Transverse colon (tissue), 4 donors: Measurements from ENCODE around the gene RNF187.

Experiments used
- EP300 ChIP-seq: sonication (generic); formaldehyde crosslinking; IDR thresholded peaks from one replicate; pipeline ENCODE4 v1.6.1; 2017; ENCODE audit warnings: antibody characterized with exemption, low read depth
- POLR2A ChIP-seq: fragments of 450-650 bp; IDR thresholded peaks from one replicate; pipeline ENCODE4 v1.6.1; 2016; ENCODE audit warnings: antibody characterized with exemption, mild to moderate bottlenecking, moderate library complexity
- POLR2AphosphoS5 ChIP-seq, 3 donors: sonication (generic); formaldehyde crosslinking; IDR thresholded peaks; one replicate each; pipeline ENCODE4 v1.6.1; 2016; ENCODE audit warnings: antibody characterized with exemption in 3 of 3
- TF ChIP-seq, protein P1 (sequence below), 5 experiments: fragments of 200-600 bp in 3 of 5; fragments of 450-650 bp in 2 of 5; sonication (generic) in 3 of 5; IDR thresholded peaks; 1 replicate in 2 of 5; 2 replicates in 3 of 5; pipeline ENCODE4 v1.5.1; 2016 to 2017; ENCODE audit warnings: antibody characterized with exemption in 5 of 5, inconsistent platforms in 3 of 5, mild to moderate bottlenecking in 2 of 5, moderate library complexity in 1 of 5

DNA sequence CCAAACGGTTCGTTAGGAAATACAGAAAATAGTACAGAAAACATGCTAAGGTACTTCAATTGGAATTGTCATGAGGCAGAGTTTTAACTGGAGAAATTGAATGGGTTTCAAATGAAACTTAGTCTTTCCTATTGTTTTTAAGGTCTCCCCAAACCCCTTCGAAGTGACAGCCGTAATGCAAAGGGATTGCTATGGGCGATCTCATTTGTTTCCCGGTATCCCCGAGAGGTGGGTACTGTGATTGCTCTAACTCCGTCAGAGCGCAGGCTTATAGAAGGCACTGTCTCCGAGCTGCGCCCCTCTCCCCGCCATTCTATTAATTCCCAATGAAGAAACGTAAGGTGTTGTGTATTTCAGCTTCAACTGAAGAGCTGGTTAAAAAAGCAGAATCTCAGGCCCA is 22.0 kb upstream of the RNF187 start:
- TF ChIP-seq POLR2A (no peak), EP300 (no peak), POLR2AphosphoS5 (IDR thresholded peaks at IDR 0.05) (no peak)
- TF ChIP-seq, protein P1, sequence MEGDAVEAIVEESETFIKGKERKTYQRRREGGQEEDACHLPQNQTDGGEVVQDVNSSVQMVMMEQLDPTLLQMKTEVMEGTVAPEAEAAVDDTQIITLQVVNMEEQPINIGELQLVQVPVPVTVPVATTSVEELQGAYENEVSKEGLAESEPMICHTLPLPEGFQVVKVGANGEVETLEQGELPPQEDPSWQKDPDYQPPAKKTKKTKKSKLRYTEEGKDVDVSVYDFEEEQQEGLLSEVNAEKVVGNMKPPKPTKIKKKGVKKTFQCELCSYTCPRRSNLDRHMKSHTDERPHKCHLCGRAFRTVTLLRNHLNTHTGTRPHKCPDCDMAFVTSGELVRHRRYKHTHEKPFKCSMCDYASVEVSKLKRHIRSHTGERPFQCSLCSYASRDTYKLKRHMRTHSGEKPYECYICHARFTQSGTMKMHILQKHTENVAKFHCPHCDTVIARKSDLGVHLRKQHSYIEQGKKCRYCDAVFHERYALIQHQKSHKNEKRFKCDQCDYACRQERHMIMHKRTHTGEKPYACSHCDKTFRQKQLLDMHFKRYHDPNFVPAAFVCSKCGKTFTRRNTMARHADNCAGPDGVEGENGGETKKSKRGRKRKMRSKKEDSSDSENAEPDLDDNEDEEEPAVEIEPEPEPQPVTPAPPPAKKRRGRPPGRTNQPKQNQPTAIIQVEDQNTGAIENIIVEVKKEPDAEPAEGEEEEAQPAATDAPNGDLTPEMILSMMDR (IDR thresholded peaks at IDR 0.05) = no peak
